Subcutaneous adipose tissue (tissue), 4 donors: ENCODE measurements around the gene NCR3LG1. TPM values are rescaled to one million over a fixed set of nuclear protein-coding genes. Genes with fewer than 3 reads are reported as not detected.

Source experiments
- total RNA-seq, 4 donors: library from RNA; depleted of rRNA; stranded (reverse); fragments of >200 nt; gene quantifications; one replicate each; pipeline ENCODE4 v1.1.0, GENCODE V29; 2016
- TF ChIP-seq, protein P1 (sequence below): fragments of 450-650 bp; IDR thresholded peaks from one replicate; pipeline ENCODE4 v1.5.1; 2016; ENCODE audit warnings: low read depth, mild to moderate bottlenecking, control low read depth, antibody characterized with exemption, moderate library complexity

Gene NCR3LG1
- total RNA-seq, 4 donors from 2014 or later, result 1.3 to 3.1 (median 2.8) TPM

- TF ChIP-seq, protein P1, sequence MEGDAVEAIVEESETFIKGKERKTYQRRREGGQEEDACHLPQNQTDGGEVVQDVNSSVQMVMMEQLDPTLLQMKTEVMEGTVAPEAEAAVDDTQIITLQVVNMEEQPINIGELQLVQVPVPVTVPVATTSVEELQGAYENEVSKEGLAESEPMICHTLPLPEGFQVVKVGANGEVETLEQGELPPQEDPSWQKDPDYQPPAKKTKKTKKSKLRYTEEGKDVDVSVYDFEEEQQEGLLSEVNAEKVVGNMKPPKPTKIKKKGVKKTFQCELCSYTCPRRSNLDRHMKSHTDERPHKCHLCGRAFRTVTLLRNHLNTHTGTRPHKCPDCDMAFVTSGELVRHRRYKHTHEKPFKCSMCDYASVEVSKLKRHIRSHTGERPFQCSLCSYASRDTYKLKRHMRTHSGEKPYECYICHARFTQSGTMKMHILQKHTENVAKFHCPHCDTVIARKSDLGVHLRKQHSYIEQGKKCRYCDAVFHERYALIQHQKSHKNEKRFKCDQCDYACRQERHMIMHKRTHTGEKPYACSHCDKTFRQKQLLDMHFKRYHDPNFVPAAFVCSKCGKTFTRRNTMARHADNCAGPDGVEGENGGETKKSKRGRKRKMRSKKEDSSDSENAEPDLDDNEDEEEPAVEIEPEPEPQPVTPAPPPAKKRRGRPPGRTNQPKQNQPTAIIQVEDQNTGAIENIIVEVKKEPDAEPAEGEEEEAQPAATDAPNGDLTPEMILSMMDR, result no peak
These were observed 32.5 kb downstream of the NCR3LG1 start for GRCh38 chr11:17384002-17384511.

DNA sequence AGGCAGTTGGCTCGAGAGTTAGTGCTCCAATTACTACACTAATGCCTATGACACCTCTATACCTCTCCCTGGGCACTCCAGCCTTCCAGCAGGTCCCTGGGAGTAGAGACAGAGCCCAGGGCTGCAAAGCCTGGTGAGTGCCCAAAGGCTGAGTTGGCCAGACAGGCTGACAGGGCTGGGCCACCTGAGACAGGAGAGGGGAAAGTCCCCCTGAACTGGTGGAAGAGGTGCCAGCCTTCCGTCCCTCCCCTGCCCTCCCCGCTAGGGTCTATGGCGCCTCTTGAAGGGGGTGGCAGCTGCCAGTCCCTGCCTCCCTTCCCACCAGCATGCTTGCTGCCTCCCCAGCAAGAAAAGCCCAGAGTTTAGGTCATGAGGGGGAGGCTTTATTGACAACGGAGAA lies 33.9 kb downstream of the NCR3LG1 start:
- TF ChIP-seq, protein P1, result no peak

DNA sequence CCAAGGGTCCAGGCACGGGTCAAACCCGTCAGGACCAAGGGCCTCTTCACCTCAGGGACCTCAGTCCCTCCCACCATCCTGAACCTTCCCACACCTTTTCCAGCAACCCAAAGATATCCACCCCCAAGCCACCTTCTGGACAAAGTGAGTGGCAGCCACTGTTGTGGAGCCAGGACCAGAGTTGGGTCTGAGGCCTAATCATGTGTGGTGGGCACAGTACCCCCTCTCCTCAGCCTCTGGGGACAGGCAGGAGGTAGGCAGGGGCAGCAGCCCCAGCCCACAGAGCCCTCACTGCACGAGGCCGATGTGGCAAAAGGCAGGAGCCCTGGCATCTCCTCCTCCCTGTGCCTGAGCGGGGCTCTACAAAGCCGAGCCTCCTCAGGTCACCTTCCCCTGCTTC lies 34.3 kb downstream of the NCR3LG1 start:
- TF ChIP-seq, protein P1, result no peak

GRCh38 chr11:17386331-17387084 lies 34.9 kb downstream of the NCR3LG1 start:
- TF ChIP-seq, protein P1, result no peak

GRCh38 chr11:17387254-17387653 lies 35.7 kb downstream of the NCR3LG1 start:
- TF ChIP-seq, protein P1, result no peak

- TF ChIP-seq, protein P1, result no peak
These were observed 36.2 kb downstream of the NCR3LG1 start for GRCh38 chr11:17387811-17388210.

DNA sequence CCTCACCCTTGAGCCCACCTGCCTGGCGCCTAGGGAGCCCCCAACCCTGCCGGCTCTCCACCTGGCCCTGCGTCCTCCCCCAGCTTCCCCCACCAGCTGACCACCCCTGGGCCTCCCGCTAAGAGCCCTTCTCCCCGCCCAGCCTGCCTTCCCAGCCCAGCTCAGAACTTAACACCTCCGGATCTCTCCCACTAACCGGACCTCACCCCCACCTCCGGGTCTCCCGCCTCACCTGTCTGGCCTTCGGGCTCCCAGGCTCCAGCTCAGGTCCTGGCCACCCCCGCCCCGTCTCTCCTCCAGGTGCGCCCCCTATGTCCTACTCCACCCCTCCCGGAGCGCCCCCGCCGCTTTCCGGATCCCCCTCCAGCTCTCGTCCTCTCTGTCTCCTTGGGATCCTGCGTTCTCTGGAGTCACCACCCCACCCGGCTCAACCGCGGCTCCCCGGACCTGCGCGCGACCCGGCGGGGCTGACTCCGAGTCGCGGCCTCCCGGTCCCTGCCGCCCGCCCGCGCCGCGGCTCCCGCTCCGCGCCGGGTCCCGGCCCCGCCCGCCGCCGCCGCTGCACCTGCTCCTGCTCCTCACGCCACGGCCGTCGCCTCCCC lies 37.1 kb downstream of the NCR3LG1 start, which contains the start of gene KCNJ11:
KCNJ11 (minus strand) TSS at position 51 of the 602 bp plus-strand sequence. CDS start 568 bp downstream, outside the sequence.
- TF ChIP-seq, protein P1, result no peak
